Prostate gland (tissue), 2 donors: Measurements from ENCODE around the gene HRCT1.

Experiments
- CTCF ChIP-seq, 4 experiments: fragments of 200-600 bp in 2 of 4; fragments of 450-650 bp in 2 of 4; sonication (generic) in 2 of 4; IDR thresholded peaks; 1 replicate in 3 of 4; 2 replicates in 1 of 4; pipeline ENCODE4 v1.5.1; 2016 to 2019; ENCODE audit warnings: antibody characterized with exemption in 4 of 4, mild to moderate bottlenecking in 2 of 4, moderate library complexity in 2 of 4
- POLR2AphosphoS5 ChIP-seq: sonication (generic); formaldehyde crosslinking; IDR thresholded peaks from one replicate; pipeline ENCODE4 v1.6.1; 2017; ENCODE audit warnings: antibody characterized with exemption

- TF ChIP-seq CTCF (IDR thresholded peaks at IDR 0.05) (no peak), POLR2AphosphoS5 (no peak)
These were observed 42.4 kb downstream of the HRCT1 start for GRCh38 chr9:35948451-35948850.
